Measurements from ENCODE around the gene CIDEA.

CIDEA gene

GRCh38 chr18:12276736-12277554 is 22.8 kb downstream of the CIDEA start:
- no peak for DNase-seq

- no peak for DNase-seq
These were observed 24.1 kb downstream of the CIDEA start for GRCh38 chr18:12278215-12278671.

- peak; percentile 89 for DNase-seq
These were observed 24.9 kb downstream of the CIDEA start for GRCh38 chr18:12278741-12279682.

- DNase-seq, result no peak
These were observed 25.8 kb downstream of the CIDEA start for GRCh38 chr18:12279781-12280531.

GRCh38 chr18:12281861-12282260 is 27.7 kb downstream of the CIDEA start:
- DNase-seq, result no peak

- no peak for DNase-seq
These were observed 28.4 kb downstream of the CIDEA start for GRCh38 chr18:12282442-12283039.

GRCh38 chr18:12283256-12283655 is 29.1 kb downstream of the CIDEA start:
- DNase-seq, result no peak

- DNase-seq, result no peak
These were observed 29.5 kb downstream of the CIDEA start for GRCh38 chr18:12283666-12284065.

- peak; percentile 49 for DNase-seq
These were observed 33.0 kb downstream of the CIDEA start for GRCh38 chr18:12287131-12287681.

GRCh38 chr18:12287684-12288402 is 33.7 kb downstream of the CIDEA start:
- DNase-seq, result peak; percentile 78

GRCh38 chr18:12288403-12288755 is 34.2 kb downstream of the CIDEA start:
- DNase-seq, result no peak

- no peak for DNase-seq
These were observed 35.9 kb downstream of the CIDEA start for GRCh38 chr18:12290086-12290485.

- no peak for DNase-seq
These were observed 37.0 kb downstream of the CIDEA start for GRCh38 chr18:12291161-12291560.

GRCh38 chr18:12291690-12292089 is 37.5 kb downstream of the CIDEA start:
- no peak for DNase-seq

GRCh38 chr18:12293831-12294230 is 39.7 kb downstream of the CIDEA start:
- no peak for DNase-seq

GRCh38 chr18:12295389-12296086 is 41.4 kb downstream of the CIDEA start:
- DNase-seq, result no peak

GRCh38 chr18:12296087-12296403 is 41.9 kb downstream of the CIDEA start:
- no peak for DNase-seq

- no peak for DNase-seq
These were observed 42.3 kb downstream of the CIDEA start for GRCh38 chr18:12296457-12296856.

- DNase-seq, result no peak
These were observed 45.7 kb downstream of the CIDEA start for GRCh38 chr18:12299862-12300261.

GRCh38 chr18:12301263-12302005 is 47.3 kb downstream of the CIDEA start:
- DNase-seq, result no peak
